NCI-H2171 (cell line): ENCODE results near the gene TBCD.
"Not testable (repeated sequence)": the region's sequence is repeated elsewhere in the genome, so short reads cannot be mapped to it uniquely, and the experiment has no call there.

Experiments
- DNase-seq: peaks from one replicate; lab custom pipeline; 2025; lab: John Stamatoyannopoulos, UW

TBCD gene

GRCh38 chr17:82940226-82941020 is 188.6 kb downstream of the TBCD start:
- DNase-seq, result no peak

- DNase-seq, result no peak
Measured at GRCh38 chr17:82941021-82942001, 189.4 kb downstream of the TBCD start.

GRCh38 chr17:82942166-82943130 is 190.6 kb downstream of the TBCD start:
- DNase-seq, result no peak

GRCh38 chr17:82943339-82943738 is 191.5 kb downstream of the TBCD start:
- DNase-seq, result no peak

GRCh38 chr17:82943751-82944150 is 191.9 kb downstream of the TBCD start:
- no peak for DNase-seq

GRCh38 chr17:82944990-82945389 is 193.1 kb downstream of the TBCD start:
- DNase-seq, result no peak

- DNase-seq, result no peak
Measured at GRCh38 chr17:82946081-82946480, 194.2 kb downstream of the TBCD start.

- DNase-seq, result no peak
Measured at GRCh38 chr17:82947051-82947991, 195.5 kb downstream of the TBCD start.

GRCh38 chr17:82948081-82948511 is 196.2 kb downstream of the TBCD start:
- DNase-seq, result no peak

GRCh38 chr17:82948957-82949356 is 197.1 kb downstream of the TBCD start:
- DNase-seq, result no peak

- DNase-seq, result no peak
Measured at GRCh38 chr17:82949361-82949760, 197.5 kb downstream of the TBCD start.

GRCh38 chr17:82949984-82950383 is 198.1 kb downstream of the TBCD start:
- no peak for DNase-seq

GRCh38 chr17:82950525-82951102 is 198.7 kb downstream of the TBCD start:
- no peak for DNase-seq

GRCh38 chr17:82952019-82952418 is 200.2 kb downstream of the TBCD start:
- no peak for DNase-seq

- DNase-seq, result not testable (repeated sequence)
Measured at GRCh38 chr17:82955106-82955505, 203.2 kb downstream of the TBCD start.

- not testable (repeated sequence) for DNase-seq
Measured at GRCh38 chr17:82955627-82956026, 203.8 kb downstream of the TBCD start.

GRCh38 chr17:82956146-82956725 is 204.4 kb downstream of the TBCD start:
- no peak for DNase-seq

- DNase-seq, result peak; percentile 69
Measured at GRCh38 chr17:82956726-82957468, 205.0 kb downstream of the TBCD start.

GRCh38 chr17:82957469-82957795 is 205.6 kb downstream of the TBCD start:
- DNase-seq, result no peak
